Caco-2 (cell line): ENCODE data around the gene CDC42BPG. TPM values are rescaled to one million over a fixed set of nuclear protein-coding genes. Genes with fewer than 3 reads are reported as not detected.

Source experiments
- BruUV-seq: library from RNA; stranded (reverse); fragments of 400-500 nt; replicated peaks from 2 replicates; lab custom pipeline; 2021; lab: Mats Ljungman, UMichigan
- CTCF ChIA-PET: fragments of 300-600 bp; sonication (Branson Sonifier 250); formaldehyde crosslinking; loops from one replicate; lab custom pipeline; 2022; ENCODE audit warnings: antibody characterized with exemption; lab: Charles Lee
- POLR2A ChIA-PET: fragments of 300-600 bp; sonication (Branson Sonifier 250); formaldehyde crosslinking; loops from one replicate; lab custom pipeline; 2022; ENCODE audit warnings: antibody characterized with exemption; lab: Charles Lee
- DNase-seq, 2 experiments: peaks; one replicate each; pipeline versions ENCODE4 v3.0.0 to v3.0.0-alpha.2; 2020 to 2022
- H3K27me3 ChIP-seq: replicated peaks from 2 replicates; pipeline ENCODE4 v1.6.0; 2011; ENCODE audit warnings: low read length; ENCODE audit not compliant: control insufficient read depth, insufficient read depth
- H3K36me3 ChIP-seq: 2 replicates; pipeline ENCODE4 v1.5.1; 2011; ENCODE audit warnings: low read length; ENCODE audit not compliant: control insufficient read depth, insufficient read depth
- H3K4me1 ChIP-seq: fragments of 250-450 bp; sonication (Bioruptor Pico); 2 replicates; pipeline ENCODE4 v1.5.1; 2020; ENCODE audit warnings: mild to moderate bottlenecking
- H3K4me3 ChIP-seq: 2 replicates; pipeline ENCODE4 v1.5.1; 2011; ENCODE audit warnings: low read depth, mild to moderate bottlenecking, control low read depth, low read length
- H3K9me3 ChIP-seq: fragments of 250-450 bp; sonication (Bioruptor Pico); 2 replicates; pipeline ENCODE4 v1.5.1; 2020; ENCODE audit warnings: mild to moderate bottlenecking, moderate library complexity
- H3K27ac Mint-ChIP-seq: one replicate; pipeline ENCODE4 v1.8.0; 2022; ENCODE audit warnings: mixed read lengths; ENCODE audit not compliant: unreplicated experiment
- H3K27me3 Mint-ChIP-seq: one replicate; pipeline ENCODE4 v1.8.0; 2022; ENCODE audit warnings: mixed read lengths; ENCODE audit not compliant: insufficient read depth, unreplicated experiment
- H3K36me3 Mint-ChIP-seq: one replicate; pipeline ENCODE4 v1.8.0; 2022; ENCODE audit warnings: mild to moderate bottlenecking, mixed read lengths; ENCODE audit not compliant: insufficient read depth, unreplicated experiment
- H3K4me1 Mint-ChIP-seq: one replicate; pipeline ENCODE4 v1.8.0; 2022; ENCODE audit warnings: low read depth, mixed read lengths; ENCODE audit not compliant: unreplicated experiment
- H3K4me3 Mint-ChIP-seq: one replicate; pipeline ENCODE4 v1.8.0; 2022; ENCODE audit warnings: mild to moderate bottlenecking, moderate library complexity, mixed read lengths; ENCODE audit not compliant: unreplicated experiment
- H3K9me3 Mint-ChIP-seq: one replicate; pipeline ENCODE4 v1.8.0; 2022; ENCODE audit warnings: mixed read lengths; ENCODE audit not compliant: unreplicated experiment
- intact Hi-C: fragments of 100-400 bp; cut with micrococcal nuclease; formaldehyde crosslinking; loops from one replicate; pipeline ENCODE4 v1.10.0; 2022; ENCODE audit not compliant: unreplicated experiment
- total RNA-seq: library from RNA; stranded (reverse); gene quantifications from 2 replicates; pipeline ENCODE4 v1.2.3, GENCODE V29; 2022
- TF ChIP-seq, protein P1 (sequence below), 2 experiments: fragments of 200-600 bp in 1 of 2; IDR thresholded peaks; 1 replicate in 1 of 2; 2 replicates in 1 of 2; pipeline versions ENCODE4 v1.5.1 to v1.8.0; 2011 to 2022; ENCODE audit warnings: antibody characterized with exemption in 1 of 2, control low read depth in 1 of 2, inconsistent platforms in 1 of 2, low read depth in 1 of 2, low read length in 1 of 2, mild to moderate bottlenecking in 1 of 2, moderate library complexity in 1 of 2; ENCODE audit not compliant: insufficient read depth in 1 of 2, severe bottlenecking in 1 of 2, unreplicated experiment in 1 of 2

Gene CDC42BPG
- total RNA-seq, 1 experiment from 2014 or later: 29.1 TPM

DNA sequence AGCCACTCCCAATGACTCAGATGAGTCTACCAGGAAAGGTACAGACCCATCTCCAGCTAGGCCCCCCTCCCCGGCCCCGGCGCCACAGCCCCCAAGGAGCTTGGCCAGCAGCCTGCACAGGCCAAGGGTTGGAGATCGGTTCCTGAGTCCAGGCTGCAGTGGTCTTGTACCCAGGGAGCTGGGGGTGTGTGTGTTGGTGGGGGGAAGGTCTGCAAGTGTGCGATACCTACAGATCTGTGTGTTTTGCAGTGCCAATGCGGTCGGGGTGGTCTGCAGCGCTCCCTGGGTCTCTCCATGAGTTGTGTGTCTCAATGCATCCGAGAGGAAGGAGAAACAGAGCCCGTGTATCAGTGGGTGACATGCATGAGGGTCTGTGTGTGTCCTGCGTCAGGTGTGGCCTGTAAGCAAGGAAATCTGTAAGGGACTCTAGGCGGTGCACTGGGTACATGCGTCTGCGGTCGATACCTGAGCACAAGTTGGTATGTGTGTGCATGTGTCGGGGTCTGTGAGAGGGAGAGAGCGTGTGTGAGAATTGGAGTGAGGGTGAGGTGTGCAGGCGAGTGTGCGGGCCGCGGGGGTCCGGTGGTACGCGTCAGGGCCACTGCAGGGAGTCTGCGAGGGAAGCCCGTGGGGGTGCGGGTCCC is 645 bp downstream of the CDC42BPG start:
- H3K36me3 ChIP-seq: peaks cover 4% of the 10 kb centered on the region; the same call in 1 of the 2 replicates
- no peaks in the 10 kb centered on the region for H3K9me3 ChIP-seq
- peak overlapping the region; percentile 92 for H3K27ac Mint-ChIP-seq
- H3K4me3 Mint-ChIP-seq: peak overlapping the region; percentile 88
- TF ChIP-seq, protein P1, sequence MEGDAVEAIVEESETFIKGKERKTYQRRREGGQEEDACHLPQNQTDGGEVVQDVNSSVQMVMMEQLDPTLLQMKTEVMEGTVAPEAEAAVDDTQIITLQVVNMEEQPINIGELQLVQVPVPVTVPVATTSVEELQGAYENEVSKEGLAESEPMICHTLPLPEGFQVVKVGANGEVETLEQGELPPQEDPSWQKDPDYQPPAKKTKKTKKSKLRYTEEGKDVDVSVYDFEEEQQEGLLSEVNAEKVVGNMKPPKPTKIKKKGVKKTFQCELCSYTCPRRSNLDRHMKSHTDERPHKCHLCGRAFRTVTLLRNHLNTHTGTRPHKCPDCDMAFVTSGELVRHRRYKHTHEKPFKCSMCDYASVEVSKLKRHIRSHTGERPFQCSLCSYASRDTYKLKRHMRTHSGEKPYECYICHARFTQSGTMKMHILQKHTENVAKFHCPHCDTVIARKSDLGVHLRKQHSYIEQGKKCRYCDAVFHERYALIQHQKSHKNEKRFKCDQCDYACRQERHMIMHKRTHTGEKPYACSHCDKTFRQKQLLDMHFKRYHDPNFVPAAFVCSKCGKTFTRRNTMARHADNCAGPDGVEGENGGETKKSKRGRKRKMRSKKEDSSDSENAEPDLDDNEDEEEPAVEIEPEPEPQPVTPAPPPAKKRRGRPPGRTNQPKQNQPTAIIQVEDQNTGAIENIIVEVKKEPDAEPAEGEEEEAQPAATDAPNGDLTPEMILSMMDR (IDR thresholded peaks at IDR 0.05; ENCODE audit: insufficient read depth in 1 of 2, low read depth in 1 of 2, low read length in 1 of 2, severe bottlenecking in 1 of 2, unreplicated experiment in 1 of 2): no peak
- H3K9me3 Mint-ChIP-seq: no peaks in the 10 kb centered on the region
- H3K27me3 Mint-ChIP-seq: no peaks in the 10 kb centered on the region
- H3K4me1 ChIP-seq: peaks cover 33% of the 10 kb centered on the region
- intact Hi-C loops: loop anchor here (5.0 kb wide), 2 partner anchors 42 to 67 kb away; partner anchors contain the start of genes MAP4K2 and SF1
- BruUV-seq: no TSS peak
- peaks cover 38% of the 10 kb centered on the region for H3K36me3 Mint-ChIP-seq
- ChIA-PET POLR2A (interaction anchor here (0.6 to 1.9 kb wide), 7 partner anchors 25 to 268 kb away, joined by 3 to 13 read pairs (median 3); partner anchors contain the start of genes MAP4K2 and SF1), CTCF (interaction anchor here (0.5 to 1.5 kb wide), 19 partner anchors 16 to 1108 kb away, joined by 3 to 12 read pairs (median 4); partner anchors contain the start of genes ARL2, ATG2A, MEN1 and SAC3D1)
- peak in 1 of 2 experiments; percentile 21 for DNase-seq
- H3K4me3 ChIP-seq: peak overlapping the region; percentile 79
- H3K27me3 ChIP-seq: no peaks in the 10 kb centered on the region
- peaks cover 24% of the 10 kb centered on the region for H3K4me1 Mint-ChIP-seq

- intact Hi-C loops: loop anchor here (1.0 to 5.0 kb wide), 3 partner anchors 33 to 66 kb away; partner anchors contain the start of genes MAP4K2, MEN1 and SF1
- peak overlapping the region; percentile 92 for H3K27ac Mint-ChIP-seq
- peak; percentile 79 to 86 for DNase-seq
- Histone ChIP-seq H3K4me3 (peak overlapping the region; percentile 79), H3K36me3 (peaks cover 4% of the 10 kb centered on the region), H3K9me3 (no peaks in the 10 kb centered on the region), H3K4me1 (peaks cover 31% of the 10 kb centered on the region), H3K27me3 (no peaks in the 10 kb centered on the region)
- TF ChIP-seq, protein P1 (IDR thresholded peaks at IDR 0.05; ENCODE audit: insufficient read depth in 1 of 2, low read depth in 1 of 2, low read length in 1 of 2, severe bottlenecking in 1 of 2, unreplicated experiment in 1 of 2): peak in 1 of 2 experiments; percentile 4
- POLR2A ChIA-PET: interaction anchor here (0.6 to 1.9 kb wide), 5 partner anchors 33 to 66 kb away, joined by 3 to 13 read pairs (median 4); partner anchors contain the start of gene SF1
- no TSS peak for BruUV-seq
- H3K4me3 Mint-ChIP-seq: peak overlapping the region; percentile 88
- peaks cover 38% of the 10 kb centered on the region for H3K36me3 Mint-ChIP-seq
- CTCF ChIA-PET: interaction anchor here (0.6 to 1.5 kb wide), 9 partner anchors 32 to 719 kb away, joined by 3 to 9 read pairs (median 4); partner anchors contain the start of genes ARL2 and MEN1
- no peaks in the 10 kb centered on the region for H3K9me3 Mint-ChIP-seq
- H3K27me3 Mint-ChIP-seq: no peaks in the 10 kb centered on the region
- H3K4me1 Mint-ChIP-seq: peaks cover 18% of the 10 kb centered on the region
Measured at GRCh38 chr11:64842851-64843685, 1.4 kb downstream of the CDC42BPG start.
